ENCODE results near the gene XRCC4. TPM values are rescaled to one million over a fixed set of nuclear protein-coding genes. Genes with fewer than 3 reads are reported as not detected.
"Not testable (repeated sequence)": the region's sequence is repeated elsewhere in the genome, so short reads cannot be mapped to it uniquely, and the experiment has no call there.

Gene XRCC4
- total RNA-seq, 1 donor from 2014 or later: not detected

GRCh38 chr5:83149671-83150070 is 72.3 kb downstream of the XRCC4 start:
- Histone ChIP-seq H3K27ac (no peak overlapping the region), H3K9me3 (no peaks in the 10 kb centered on the region), H3K4me1 (no peaks in the 10 kb centered on the region), H3K36me3 (no peaks in the 10 kb centered on the region), H3K27me3 (no peaks in the 10 kb centered on the region), H3K4me3 (no peak overlapping the region)
- no peak for TF ChIP-seq CTCF (IDR thresholded peaks at IDR 0.05)
- intact Hi-C loops (cut with DNase I): no loop called here
- DNase-seq (ENCODE audit: low spot score in 2 of 2): no peak

DNA sequence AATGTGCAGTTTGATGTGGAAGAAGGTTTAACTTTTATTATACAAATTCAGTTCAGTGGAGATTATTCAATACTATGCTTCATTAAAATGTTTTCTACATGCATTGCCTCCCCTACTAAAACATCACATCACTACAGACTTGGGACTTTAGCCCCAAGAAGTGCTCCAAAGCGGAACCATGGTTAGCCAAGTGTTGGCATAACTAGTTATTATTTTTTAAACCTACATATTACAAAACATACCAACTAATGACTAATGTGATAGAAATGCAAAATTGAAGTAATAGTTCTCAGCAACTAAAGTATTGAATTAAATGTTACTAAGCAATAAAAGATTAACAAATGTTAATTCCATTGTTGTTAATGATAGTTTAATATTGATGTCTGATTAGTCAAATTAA is 74.5 kb downstream of the XRCC4 start:
- Histone ChIP-seq H3K36me3 (no peaks in the 10 kb centered on the region), H3K9me3 (no peaks in the 10 kb centered on the region), H3K4me1 (no peaks in the 10 kb centered on the region), H3K27me3 (no peaks in the 10 kb centered on the region), H3K27ac (no peak overlapping the region), H3K4me3 (no peak overlapping the region)
- no peak for TF ChIP-seq CTCF (IDR thresholded peaks at IDR 0.05)
- intact Hi-C loops (cut with DNase I): no loop called here
- no peak for DNase-seq (ENCODE audit: low spot score in 2 of 2)

DNA sequence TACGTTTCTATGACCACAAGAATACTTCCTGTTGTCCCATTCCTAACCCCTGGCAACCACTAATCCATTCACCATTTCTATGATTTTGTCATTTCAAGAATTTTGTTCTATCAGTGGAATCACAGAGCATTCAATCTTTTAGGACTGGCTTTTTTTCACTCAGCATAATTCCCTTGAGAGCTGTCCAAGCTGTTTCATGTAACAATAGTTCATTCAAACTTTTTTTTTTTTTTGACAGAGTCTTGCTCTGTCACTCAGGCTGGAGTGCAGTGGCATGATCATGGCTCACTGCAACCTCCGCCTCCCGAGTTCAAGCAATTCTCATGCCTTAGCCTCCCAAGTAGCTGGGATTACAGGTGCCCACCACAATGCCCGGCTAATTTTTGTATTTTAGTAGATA is 75.6 kb downstream of the XRCC4 start:
- H3K36me3 ChIP-seq; H3K27me3 ChIP-seq; H3K9me3 ChIP-seq; intact Hi-C loops (cut with DNase I); H3K27ac ChIP-seq; DNase-seq (ENCODE audit: low spot score in 2 of 2); H3K4me1 ChIP-seq; H3K4me3 ChIP-seq: not testable (repeated sequence)

- no peaks in the 10 kb centered on the region for H3K36me3 ChIP-seq
- no peak for TF ChIP-seq CTCF (IDR thresholded peaks at IDR 0.05)
- H3K9me3 ChIP-seq: no peaks in the 10 kb centered on the region
- no peak for DNase-seq (ENCODE audit: low spot score in 2 of 2)
- no peaks in the 10 kb centered on the region for H3K27me3 ChIP-seq
- H3K27ac ChIP-seq: no peak overlapping the region
- H3K4me3 ChIP-seq: no peak overlapping the region
- H3K4me1 ChIP-seq: no peaks in the 10 kb centered on the region
- intact Hi-C loops (cut with DNase I): no loop called here
Measured at GRCh38 chr5:83156001-83156400, 78.7 kb downstream of the XRCC4 start.

DNA sequence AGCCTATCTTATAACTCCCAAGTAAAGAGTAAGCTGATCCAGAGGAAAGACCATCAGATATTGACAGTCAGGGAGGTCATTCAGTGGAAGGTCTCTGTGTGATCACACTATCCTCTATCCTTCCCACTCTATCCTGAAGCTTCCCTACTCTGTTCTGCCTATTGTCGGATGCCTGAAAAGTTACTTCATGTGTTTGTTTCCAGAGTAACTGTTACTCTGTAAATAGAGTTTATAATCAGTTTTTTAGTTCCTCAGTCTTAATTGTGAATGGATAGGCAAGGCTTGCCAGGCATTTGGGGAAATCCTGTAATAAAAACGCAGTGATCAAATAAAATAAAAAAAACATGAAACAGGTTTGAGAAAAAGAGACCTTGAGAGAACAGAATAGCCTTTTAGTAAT is 79.8 kb downstream of the XRCC4 start:
- H3K27me3 ChIP-seq: no peaks in the 10 kb centered on the region
- no peak overlapping the region for H3K4me3 ChIP-seq
- TF ChIP-seq CTCF (IDR thresholded peaks at IDR 0.05): no peak
- intact Hi-C loops (cut with DNase I): no loop called here
- H3K36me3 ChIP-seq: no peaks in the 10 kb centered on the region
- no peaks in the 10 kb centered on the region for H3K9me3 ChIP-seq
- no peak overlapping the region for H3K27ac ChIP-seq
- no peaks in the 10 kb centered on the region for H3K4me1 ChIP-seq
- no peak for DNase-seq (ENCODE audit: low spot score in 2 of 2)

- no peak overlapping the region for H3K4me3 ChIP-seq
- no peaks in the 10 kb centered on the region for H3K36me3 ChIP-seq
- no peaks in the 10 kb centered on the region for H3K27me3 ChIP-seq
- intact Hi-C loops (cut with DNase I): no loop called here
- no peak overlapping the region for H3K27ac ChIP-seq
- H3K4me1 ChIP-seq: no peaks in the 10 kb centered on the region
- TF ChIP-seq CTCF (IDR thresholded peaks at IDR 0.05): no peak
- no peaks in the 10 kb centered on the region for H3K9me3 ChIP-seq
- DNase-seq (ENCODE audit: low spot score in 2 of 2): no peak
Measured at GRCh38 chr5:83162601-83163000, 85.3 kb downstream of the XRCC4 start.
